B cell (primary cell): ENCODE data around the gene CAPN12.

Source experiments
- EZH2 ChIP-seq: IDR thresholded peaks from 2 replicates; pipeline ENCODE4 v1.6.1; 2012; ENCODE audit warnings: borderline replicate concordance, low read depth, mild to moderate bottlenecking, moderate library complexity, low read length; ENCODE audit not compliant: insufficient read depth, poor library complexity, severe bottlenecking
- TF ChIP-seq, protein P1 (sequence below): fragments of 200-600 bp; IDR thresholded peaks from one replicate; pipeline ENCODE4 v1.8.0; 2022; ENCODE audit warnings: antibody characterized with exemption, mild to moderate bottlenecking

DNA sequence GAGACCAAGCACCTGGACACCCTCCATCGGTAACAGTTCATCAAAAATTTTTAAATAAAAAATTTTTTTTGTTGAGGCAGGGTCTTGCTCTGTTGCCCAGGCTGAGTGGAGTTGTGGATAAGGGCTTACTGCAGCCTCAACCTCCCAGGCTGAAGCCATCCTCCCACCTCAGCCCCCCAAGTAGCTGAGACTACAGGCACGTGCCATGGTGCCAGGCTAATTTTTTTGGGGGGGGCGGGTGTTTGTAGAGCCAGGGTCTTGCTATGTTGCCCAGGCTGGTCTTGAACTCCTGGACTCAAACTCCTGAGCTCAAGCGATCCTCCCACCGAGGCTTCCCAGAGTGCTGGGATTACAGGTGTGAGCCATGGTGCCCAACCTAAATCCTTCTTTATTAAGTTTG is 49.4 kb upstream of the CAPN12 start:
- TF ChIP-seq, protein P1, sequence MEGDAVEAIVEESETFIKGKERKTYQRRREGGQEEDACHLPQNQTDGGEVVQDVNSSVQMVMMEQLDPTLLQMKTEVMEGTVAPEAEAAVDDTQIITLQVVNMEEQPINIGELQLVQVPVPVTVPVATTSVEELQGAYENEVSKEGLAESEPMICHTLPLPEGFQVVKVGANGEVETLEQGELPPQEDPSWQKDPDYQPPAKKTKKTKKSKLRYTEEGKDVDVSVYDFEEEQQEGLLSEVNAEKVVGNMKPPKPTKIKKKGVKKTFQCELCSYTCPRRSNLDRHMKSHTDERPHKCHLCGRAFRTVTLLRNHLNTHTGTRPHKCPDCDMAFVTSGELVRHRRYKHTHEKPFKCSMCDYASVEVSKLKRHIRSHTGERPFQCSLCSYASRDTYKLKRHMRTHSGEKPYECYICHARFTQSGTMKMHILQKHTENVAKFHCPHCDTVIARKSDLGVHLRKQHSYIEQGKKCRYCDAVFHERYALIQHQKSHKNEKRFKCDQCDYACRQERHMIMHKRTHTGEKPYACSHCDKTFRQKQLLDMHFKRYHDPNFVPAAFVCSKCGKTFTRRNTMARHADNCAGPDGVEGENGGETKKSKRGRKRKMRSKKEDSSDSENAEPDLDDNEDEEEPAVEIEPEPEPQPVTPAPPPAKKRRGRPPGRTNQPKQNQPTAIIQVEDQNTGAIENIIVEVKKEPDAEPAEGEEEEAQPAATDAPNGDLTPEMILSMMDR, result no peak
- no peak for TF ChIP-seq EZH2
